Activated T-cell treated with anti-CD3 and anti-CD28 coated beads, Interleukin-2, amount 50 U/mL, for 72 hours (primary cell): ENCODE measurements around the gene CBR3. TPM values are rescaled to one million over a fixed set of nuclear protein-coding genes. Genes with fewer than 3 reads are reported as not detected.

Source experiments
- ATAC-seq, 2 donors: fragments of 150-1000 bp; cut with Tn5 transposase; replicated peaks in 1 of 2; 2 replicates each; pipeline ENCODE4 v1.10.0; 2021; ENCODE audit warnings: moderate library complexity in 2 of 2, mild to moderate bottlenecking in 1 of 2
- DNase-seq, 2 donors: peaks; one replicate each; pipeline ENCODE4 v3.0.0; 2021 to 2022; ENCODE audit warnings: mixed read lengths in 1 of 2
- H3K27ac Mint-ChIP-seq: one replicate; pipeline ENCODE4 v1.8.0; 2022; ENCODE audit warnings: mild to moderate bottlenecking, moderate library complexity, mixed read lengths
- H3K27me3 Mint-ChIP-seq: one replicate; pipeline ENCODE4 v1.8.0; 2022; ENCODE audit warnings: low read depth, mixed read lengths
- H3K36me3 Mint-ChIP-seq, 2 donors: one replicate each; pipeline ENCODE4 v1.8.0; 2022; ENCODE audit warnings: mixed read lengths in 2 of 2, mild to moderate bottlenecking in 1 of 2; ENCODE audit not compliant: insufficient read depth in 2 of 2
- H3K4me1 Mint-ChIP-seq: one replicate; pipeline ENCODE4 v1.8.0; 2022; ENCODE audit warnings: low read depth, mixed read lengths
- H3K4me3 Mint-ChIP-seq, 2 donors: one replicate each; pipeline ENCODE4 v1.8.0; 2022; ENCODE audit warnings: mild to moderate bottlenecking in 2 of 2, mixed read lengths in 2 of 2, moderate library complexity in 2 of 2
- H3K9me3 Mint-ChIP-seq, 2 donors: one replicate each; pipeline ENCODE4 v1.8.0; 2022; ENCODE audit warnings: mixed read lengths in 2 of 2
- total RNA-seq, 2 donors: library from RNA; stranded (reverse); gene quantifications; one replicate each; pipeline ENCODE4 v1.2.3, GENCODE V29; 2022

CBR3 gene
- total RNA-seq, 2 donors from 2014 or later: 13.0 to 19.2 TPM

- no peak overlapping the region for H3K27ac Mint-ChIP-seq
- peaks cover 10% of the 10 kb centered on the region for H3K4me1 Mint-ChIP-seq
- no peaks in the 10 kb centered on the region for H3K27me3 Mint-ChIP-seq
- H3K4me3 Mint-ChIP-seq: no peak overlapping the region
- H3K9me3 Mint-ChIP-seq: no peaks in the 10 kb centered on the region
- no peak for DNase-seq
- peaks cover 0 to 3% of the 10 kb centered on the region in 2 donors for H3K36me3 Mint-ChIP-seq
- ATAC-seq: no peak
These were observed 34.7 kb downstream of the CBR3 start for GRCh38 chr21:36169470-36170128.

- H3K4me3 Mint-ChIP-seq: no peak overlapping the region
- peaks cover 3% of the 10 kb centered on the region in 2 donors for H3K36me3 Mint-ChIP-seq
- DNase-seq: no peak
- H3K4me1 Mint-ChIP-seq: peaks cover 10% of the 10 kb centered on the region
- ATAC-seq: no peak
- no peaks in the 10 kb centered on the region for H3K27me3 Mint-ChIP-seq
- no peak overlapping the region for H3K27ac Mint-ChIP-seq
- no peaks in the 10 kb centered on the region for H3K9me3 Mint-ChIP-seq
These were observed 35.9 kb downstream of the CBR3 start for GRCh38 chr21:36170823-36171222.

- Mint-ChIP-seq H3K27ac (no peak overlapping the region), H3K27me3 (no peaks in the 10 kb centered on the region), H3K4me3 (no peak overlapping the region), H3K9me3 (no peaks in the 10 kb centered on the region), H3K4me1 (peaks cover 10% of the 10 kb centered on the region), H3K36me3 (peaks cover 3% of the 10 kb centered on the region in 2 donors)
- ATAC-seq (no peak), DNase-seq (no peak)
These were observed 36.5 kb downstream of the CBR3 start for GRCh38 chr21:36171336-36171735.

- DNase-seq: no peak
- no peak for ATAC-seq
- Mint-ChIP-seq H3K27me3 (no peaks in the 10 kb centered on the region), H3K36me3 (peaks cover 3% of the 10 kb centered on the region in 2 donors), H3K4me1 (peaks cover 10% of the 10 kb centered on the region), H3K4me3 (no peak overlapping the region), H3K27ac (no peak overlapping the region), H3K9me3 (no peaks in the 10 kb centered on the region)
These were observed 37.0 kb downstream of the CBR3 start for GRCh38 chr21:36171741-36172331.

GRCh38 chr21:36174780-36175179, 39.9 kb downstream of the CBR3 start:
- peaks cover 10% of the 10 kb centered on the region for H3K4me1 Mint-ChIP-seq
- H3K4me3 Mint-ChIP-seq: no peak overlapping the region
- no peak for ATAC-seq
- no peaks in the 10 kb centered on the region for H3K27me3 Mint-ChIP-seq
- peak overlapping the region; percentile 71 for H3K27ac Mint-ChIP-seq
- H3K9me3 Mint-ChIP-seq: no peaks in the 10 kb centered on the region
- DNase-seq: no peak
- H3K36me3 Mint-ChIP-seq: peaks cover 2 to 3% of the 10 kb centered on the region in 2 donors

- H3K4me3 Mint-ChIP-seq: no peak overlapping the region
- no peak overlapping the region for H3K27ac Mint-ChIP-seq
- no peaks in the 10 kb centered on the region for H3K9me3 Mint-ChIP-seq
- DNase-seq (no peak), ATAC-seq (no peak)
- H3K36me3 Mint-ChIP-seq: peaks cover 0 to 3% of the 10 kb centered on the region in 2 donors
- H3K4me1 Mint-ChIP-seq: peaks cover 10% of the 10 kb centered on the region
- H3K27me3 Mint-ChIP-seq: no peaks in the 10 kb centered on the region
These were observed 41.1 kb downstream of the CBR3 start for GRCh38 chr21:36175771-36176565.

- H3K4me1 Mint-ChIP-seq: peaks cover 9% of the 10 kb centered on the region
- H3K36me3 Mint-ChIP-seq: peaks cover 0 to 3% of the 10 kb centered on the region in 2 donors
- H3K27me3 Mint-ChIP-seq: no peaks in the 10 kb centered on the region
- no peak for ATAC-seq
- no peak for DNase-seq
- no peak overlapping the region for H3K27ac Mint-ChIP-seq
- H3K4me3 Mint-ChIP-seq: no peak overlapping the region
- no peaks in the 10 kb centered on the region for H3K9me3 Mint-ChIP-seq
These were observed 43.5 kb downstream of the CBR3 start for GRCh38 chr21:36178349-36178748.

GRCh38 chr21:36179145-36179544, 44.3 kb downstream of the CBR3 start:
- Mint-ChIP-seq H3K27ac (peak overlapping the region; percentile 38), H3K9me3 (no peaks in the 10 kb centered on the region), H3K27me3 (no peaks in the 10 kb centered on the region), H3K36me3 (peaks cover 0 to 3% of the 10 kb centered on the region in 2 donors), H3K4me3 (no peak overlapping the region), H3K4me1 (peaks cover 1% of the 10 kb centered on the region)
- no peak for DNase-seq
- ATAC-seq: no peak

- Mint-ChIP-seq H3K4me3 (no peak overlapping the region), H3K27ac (no peak overlapping the region), H3K4me1 (no peaks in the 10 kb centered on the region), H3K27me3 (no peaks in the 10 kb centered on the region), H3K36me3 (no peaks in the 10 kb centered on the region), H3K9me3 (no peaks in the 10 kb centered on the region)
- ATAC-seq (no peak), DNase-seq (no peak)
These were observed 46.1 kb downstream of the CBR3 start for GRCh38 chr21:36180963-36181362.

GRCh38 chr21:36183144-36183795, 48.4 kb downstream of the CBR3 start:
- ATAC-seq: no peak
- H3K27ac Mint-ChIP-seq: no peak overlapping the region
- no peak overlapping the region for H3K4me3 Mint-ChIP-seq
- peaks cover 2% of the 10 kb centered on the region for H3K4me1 Mint-ChIP-seq
- no peaks in the 10 kb centered on the region for H3K9me3 Mint-ChIP-seq
- no peak for DNase-seq
- H3K27me3 Mint-ChIP-seq: no peaks in the 10 kb centered on the region
- H3K36me3 Mint-ChIP-seq: no peaks in the 10 kb centered on the region

GRCh38 chr21:36184545-36184944, 49.7 kb downstream of the CBR3 start:
- no peaks in the 10 kb centered on the region for H3K9me3 Mint-ChIP-seq
- DNase-seq (no peak), ATAC-seq (no peak)
- H3K27me3 Mint-ChIP-seq: no peaks in the 10 kb centered on the region
- H3K36me3 Mint-ChIP-seq: no peaks in the 10 kb centered on the region
- no peak overlapping the region for H3K4me3 Mint-ChIP-seq
- H3K4me1 Mint-ChIP-seq: peaks cover 5% of the 10 kb centered on the region
- H3K27ac Mint-ChIP-seq: no peak overlapping the region

- Mint-ChIP-seq H3K27me3 (no peaks in the 10 kb centered on the region), H3K36me3 (no peaks in the 10 kb centered on the region), H3K9me3 (no peaks in the 10 kb centered on the region), H3K4me1 (peaks cover 5% of the 10 kb centered on the region), H3K4me3 (no peak overlapping the region), H3K27ac (no peak overlapping the region)
- DNase-seq (no peak), ATAC-seq (no peak)
These were observed 50.6 kb downstream of the CBR3 start for GRCh38 chr21:36185523-36185922.

- DNase-seq (no peak), ATAC-seq (no peak)
- no peak overlapping the region for H3K4me3 Mint-ChIP-seq
- H3K4me1 Mint-ChIP-seq: peaks cover 5% of the 10 kb centered on the region
- no peak overlapping the region for H3K27ac Mint-ChIP-seq
- H3K9me3 Mint-ChIP-seq: no peaks in the 10 kb centered on the region
- no peaks in the 10 kb centered on the region for H3K36me3 Mint-ChIP-seq
- H3K27me3 Mint-ChIP-seq: no peaks in the 10 kb centered on the region
These were observed 51.2 kb downstream of the CBR3 start for GRCh38 chr21:36186081-36186480.
